ENCODE data around the gene TM9SF4.
"Not testable (repeated sequence)": the region's sequence is repeated elsewhere in the genome, so short reads cannot be mapped to it uniquely, and the experiment has no call there.

TM9SF4 gene

GRCh38 chr20:32091888-32092346 lies 17.6 kb upstream of the TM9SF4 start:
- DNase-seq = peak; percentile 94

GRCh38 chr20:32098786-32099185 lies 10.7 kb upstream of the TM9SF4 start:
- DNase-seq = no peak

GRCh38 chr20:32108814-32109391 lies 611 bp upstream of the TM9SF4 start:
- no peak for DNase-seq

GRCh38 chr20:32110173-32110704 lies 725 bp downstream of the TM9SF4 start:
- no peak for DNase-seq

- no peak for DNase-seq
Measured at GRCh38 chr20:32110727-32111126, 1.2 kb downstream of the TM9SF4 start.

GRCh38 chr20:32111156-32111686 lies 1.7 kb downstream of the TM9SF4 start:
- DNase-seq = no peak

GRCh38 chr20:32111753-32112152 lies 2.2 kb downstream of the TM9SF4 start:
- no peak for DNase-seq

- peak; percentile 28 for DNase-seq
Measured at GRCh38 chr20:32112841-32113240, 3.3 kb downstream of the TM9SF4 start.

- DNase-seq = no peak
Measured at GRCh38 chr20:32113591-32114260, 4.2 kb downstream of the TM9SF4 start.

- no peak for DNase-seq
Measured at GRCh38 chr20:32114305-32114960, 4.9 kb downstream of the TM9SF4 start.

- no peak for DNase-seq
Measured at GRCh38 chr20:32115211-32115767, 5.8 kb downstream of the TM9SF4 start.

GRCh38 chr20:32116079-32116521 lies 6.6 kb downstream of the TM9SF4 start:
- DNase-seq = no peak

GRCh38 chr20:32116796-32117195 lies 7.3 kb downstream of the TM9SF4 start:
- DNase-seq = not testable (repeated sequence)

GRCh38 chr20:32118427-32118826 lies 8.9 kb downstream of the TM9SF4 start:
- not testable (repeated sequence) for DNase-seq

GRCh38 chr20:32119734-32120133 lies 10.2 kb downstream of the TM9SF4 start:
- no peak for DNase-seq

- DNase-seq = not testable (repeated sequence)
Measured at GRCh38 chr20:32121908-32122307, 12.4 kb downstream of the TM9SF4 start.

GRCh38 chr20:32123088-32123487 lies 13.6 kb downstream of the TM9SF4 start:
- DNase-seq = no peak

- no peak for DNase-seq
Measured at GRCh38 chr20:32124916-32125454, 15.5 kb downstream of the TM9SF4 start.

GRCh38 chr20:32125506-32125905 lies 16.0 kb downstream of the TM9SF4 start:
- DNase-seq = no peak

GRCh38 chr20:32126919-32127318 lies 17.4 kb downstream of the TM9SF4 start:
- no peak for DNase-seq

- no peak for DNase-seq
Measured at GRCh38 chr20:32127347-32127746, 17.8 kb downstream of the TM9SF4 start.

GRCh38 chr20:32128167-32128566 lies 18.7 kb downstream of the TM9SF4 start:
- DNase-seq = no peak

GRCh38 chr20:32129863-32130262 lies 20.3 kb downstream of the TM9SF4 start:
- DNase-seq = no peak
